Measurements from ENCODE around the gene CHSY1.

DNA sequence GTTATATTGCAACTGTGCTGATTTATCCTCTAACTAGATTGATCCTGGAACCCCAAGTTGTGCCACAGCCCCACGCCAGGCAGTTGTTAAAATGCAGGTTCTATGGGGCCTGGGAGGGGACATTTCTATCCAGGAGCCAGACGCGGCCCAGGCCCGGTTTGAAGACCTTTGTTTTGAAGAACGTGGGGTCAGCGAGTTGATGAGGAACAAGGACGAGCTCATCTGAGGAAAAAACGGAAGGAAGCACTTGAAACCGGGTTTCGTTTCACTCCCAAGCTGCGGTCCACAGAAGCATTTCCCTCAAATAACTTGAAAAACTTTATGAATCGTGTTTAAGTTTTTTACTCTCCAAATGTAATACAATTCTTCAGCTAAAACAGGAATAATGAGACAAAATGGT lies 76.4 kb downstream of the CHSY1 start:
- TF ChIP-seq, protein P1, sequence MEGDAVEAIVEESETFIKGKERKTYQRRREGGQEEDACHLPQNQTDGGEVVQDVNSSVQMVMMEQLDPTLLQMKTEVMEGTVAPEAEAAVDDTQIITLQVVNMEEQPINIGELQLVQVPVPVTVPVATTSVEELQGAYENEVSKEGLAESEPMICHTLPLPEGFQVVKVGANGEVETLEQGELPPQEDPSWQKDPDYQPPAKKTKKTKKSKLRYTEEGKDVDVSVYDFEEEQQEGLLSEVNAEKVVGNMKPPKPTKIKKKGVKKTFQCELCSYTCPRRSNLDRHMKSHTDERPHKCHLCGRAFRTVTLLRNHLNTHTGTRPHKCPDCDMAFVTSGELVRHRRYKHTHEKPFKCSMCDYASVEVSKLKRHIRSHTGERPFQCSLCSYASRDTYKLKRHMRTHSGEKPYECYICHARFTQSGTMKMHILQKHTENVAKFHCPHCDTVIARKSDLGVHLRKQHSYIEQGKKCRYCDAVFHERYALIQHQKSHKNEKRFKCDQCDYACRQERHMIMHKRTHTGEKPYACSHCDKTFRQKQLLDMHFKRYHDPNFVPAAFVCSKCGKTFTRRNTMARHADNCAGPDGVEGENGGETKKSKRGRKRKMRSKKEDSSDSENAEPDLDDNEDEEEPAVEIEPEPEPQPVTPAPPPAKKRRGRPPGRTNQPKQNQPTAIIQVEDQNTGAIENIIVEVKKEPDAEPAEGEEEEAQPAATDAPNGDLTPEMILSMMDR (conservative IDR thresholded peaks at IDR 0.05; ENCODE audit: low read depth, low read length): no peak
- no peak for TF ChIP-seq EZH2 (IDR thresholded peaks at IDR 0.05; ENCODE audit: borderline replicate concordance, low read depth, low read length, poor library complexity, severe bottlenecking)
